ENCODE data around the gene TAMALIN. TPM values are rescaled to one million over a fixed set of nuclear protein-coding genes. Genes with fewer than 3 reads are reported as not detected.

TAMALIN gene
- total RNA-seq, 3 donors from 2014 or later (not counting 1 experiment from before 2014, with no cell fraction given), result 403 to 663 (median 424) TPM

DNA sequence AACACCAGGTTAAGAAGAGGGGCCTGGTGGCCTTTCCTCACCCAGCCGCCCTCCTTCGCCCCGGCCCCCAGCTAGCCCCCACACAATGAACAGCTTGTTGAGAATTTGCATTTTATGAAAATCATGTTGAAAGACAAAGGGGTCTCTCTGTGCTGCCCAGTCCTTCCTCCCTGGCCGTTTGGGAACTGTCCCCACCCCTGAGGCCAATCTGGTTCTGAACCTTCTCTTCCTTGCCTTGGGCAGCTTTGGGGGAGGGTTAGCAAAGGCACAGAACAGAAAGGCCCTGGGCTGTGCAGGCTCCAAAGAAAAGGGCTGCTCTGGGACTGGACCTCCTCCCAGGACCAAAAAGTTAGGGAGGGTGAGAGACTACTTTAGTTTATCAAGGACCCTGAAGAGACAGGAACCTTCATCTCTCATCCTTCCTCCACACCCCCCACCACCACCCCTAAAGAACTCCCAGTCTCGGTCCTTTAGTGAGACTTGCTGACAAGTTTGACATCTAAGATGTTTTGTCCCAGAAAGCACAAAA is 1.3 kb downstream of the TAMALIN start:
- H3K27ac Mint-ChIP-seq, result peak overlapping the region; percentile 90 to 95
- WGBS (ENCODE audit: insufficient coverage), result 52% methylated on average over 3 of the region's 5 CpGs
- no peaks in the 10 kb centered on the region for H3K27me3 Mint-ChIP-seq (ENCODE audit: low read depth in 2 of 2)
- ATAC-seq, result no peak
- H3K4me3 Mint-ChIP-seq, result peak overlapping the region; percentile 93
- Histone ChIP-seq H3K36me3 (ENCODE audit: control insufficient read depth, insufficient read depth, low read length) (no peaks in the 10 kb centered on the region), H3K4me1 (ENCODE audit: control insufficient read depth, insufficient read depth, low read length) (peaks cover 31% of the 10 kb centered on the region), H3K4me3 (ENCODE audit: low read length) (peak overlapping the region; percentile 69), H3K27me3 (ENCODE audit: control insufficient read depth, insufficient read depth, low read length) (peaks cover 4% of the 10 kb centered on the region), H3K9me3 (ENCODE audit: control insufficient read depth, insufficient read depth, low read length) (no peaks in the 10 kb centered on the region), H3K27ac (ENCODE audit: low read length) (peak overlapping the region; percentile 45)
- DNase-seq, result no peak
- TF ChIP-seq, protein P1, sequence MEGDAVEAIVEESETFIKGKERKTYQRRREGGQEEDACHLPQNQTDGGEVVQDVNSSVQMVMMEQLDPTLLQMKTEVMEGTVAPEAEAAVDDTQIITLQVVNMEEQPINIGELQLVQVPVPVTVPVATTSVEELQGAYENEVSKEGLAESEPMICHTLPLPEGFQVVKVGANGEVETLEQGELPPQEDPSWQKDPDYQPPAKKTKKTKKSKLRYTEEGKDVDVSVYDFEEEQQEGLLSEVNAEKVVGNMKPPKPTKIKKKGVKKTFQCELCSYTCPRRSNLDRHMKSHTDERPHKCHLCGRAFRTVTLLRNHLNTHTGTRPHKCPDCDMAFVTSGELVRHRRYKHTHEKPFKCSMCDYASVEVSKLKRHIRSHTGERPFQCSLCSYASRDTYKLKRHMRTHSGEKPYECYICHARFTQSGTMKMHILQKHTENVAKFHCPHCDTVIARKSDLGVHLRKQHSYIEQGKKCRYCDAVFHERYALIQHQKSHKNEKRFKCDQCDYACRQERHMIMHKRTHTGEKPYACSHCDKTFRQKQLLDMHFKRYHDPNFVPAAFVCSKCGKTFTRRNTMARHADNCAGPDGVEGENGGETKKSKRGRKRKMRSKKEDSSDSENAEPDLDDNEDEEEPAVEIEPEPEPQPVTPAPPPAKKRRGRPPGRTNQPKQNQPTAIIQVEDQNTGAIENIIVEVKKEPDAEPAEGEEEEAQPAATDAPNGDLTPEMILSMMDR (IDR thresholded peaks at IDR 0.05), result no peak
- H3K4me1 Mint-ChIP-seq, result peaks cover 27 to 34% of the 10 kb centered on the region in 2 donors
- intact Hi-C loops (cut with micrococcal nuclease), result no loop called here
- no peaks in the 10 kb centered on the region for H3K36me3 Mint-ChIP-seq
- H3K9me3 Mint-ChIP-seq, result no peaks in the 10 kb centered on the region

DNA sequence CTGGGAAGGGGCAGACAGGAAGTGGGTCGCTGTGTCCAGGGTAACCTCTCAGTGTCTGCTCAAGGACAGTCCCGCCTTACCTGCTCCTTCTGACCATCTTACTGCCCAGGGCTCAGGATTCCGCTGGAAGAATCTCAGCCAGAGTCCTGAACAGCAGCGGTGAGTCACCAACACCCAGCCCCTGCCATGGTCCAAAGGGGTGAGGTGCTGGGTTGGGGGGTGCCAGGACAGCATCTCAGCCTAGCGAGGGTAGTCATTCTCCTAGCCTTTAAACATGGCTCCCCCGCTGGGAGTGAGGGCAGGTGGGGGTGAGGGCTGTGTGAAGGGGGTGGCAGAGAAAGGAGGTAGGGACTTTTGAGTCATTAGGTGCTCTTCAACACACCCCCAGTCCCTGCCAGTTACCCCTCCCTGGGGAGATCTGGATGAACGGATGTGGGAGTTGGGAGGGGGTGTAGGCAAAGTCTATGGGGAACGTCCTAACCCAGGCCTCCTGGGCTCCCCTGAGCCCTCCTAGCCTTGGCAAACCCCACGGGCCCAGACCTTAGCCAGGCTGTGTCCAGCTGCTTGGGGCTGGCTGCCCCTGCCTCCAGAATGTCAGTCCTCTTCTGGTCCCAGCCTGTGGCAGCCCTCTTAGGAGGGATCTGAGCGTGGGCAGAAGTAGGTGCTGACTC is 2.5 kb downstream of the TAMALIN start:
- no peak for DNase-seq
- no peak overlapping the region for H3K4me3 ChIP-seq (ENCODE audit: low read length)
- peaks cover 3% of the 10 kb centered on the region for H3K36me3 ChIP-seq (ENCODE audit: control insufficient read depth, insufficient read depth, low read length)
- peak overlapping the region; percentile 52 for H3K4me3 Mint-ChIP-seq
- H3K4me1 ChIP-seq (ENCODE audit: control insufficient read depth, insufficient read depth, low read length), result peaks cover 31% of the 10 kb centered on the region
- H3K27me3 ChIP-seq (ENCODE audit: control insufficient read depth, insufficient read depth, low read length), result peaks cover 4% of the 10 kb centered on the region
- intact Hi-C loops (cut with micrococcal nuclease), result no loop called here
- H3K27ac ChIP-seq (ENCODE audit: low read length), result no peak overlapping the region
- TF ChIP-seq, protein P1 (IDR thresholded peaks at IDR 0.05), result no peak
- H3K9me3 ChIP-seq (ENCODE audit: control insufficient read depth, insufficient read depth, low read length), result no peaks in the 10 kb centered on the region
- peak overlapping the region; percentile 90 to 95 for H3K27ac Mint-ChIP-seq
- H3K4me1 Mint-ChIP-seq, result peaks cover 27 to 34% of the 10 kb centered on the region in 2 donors
- no peaks in the 10 kb centered on the region for H3K27me3 Mint-ChIP-seq (ENCODE audit: low read depth in 2 of 2)
- WGBS (ENCODE audit: insufficient coverage), result 87% methylated on average over 10 of the region's 10 CpGs
- H3K9me3 Mint-ChIP-seq, result no peaks in the 10 kb centered on the region
- no peaks in the 10 kb centered on the region for H3K36me3 Mint-ChIP-seq
- ATAC-seq, result no peak

DNA sequence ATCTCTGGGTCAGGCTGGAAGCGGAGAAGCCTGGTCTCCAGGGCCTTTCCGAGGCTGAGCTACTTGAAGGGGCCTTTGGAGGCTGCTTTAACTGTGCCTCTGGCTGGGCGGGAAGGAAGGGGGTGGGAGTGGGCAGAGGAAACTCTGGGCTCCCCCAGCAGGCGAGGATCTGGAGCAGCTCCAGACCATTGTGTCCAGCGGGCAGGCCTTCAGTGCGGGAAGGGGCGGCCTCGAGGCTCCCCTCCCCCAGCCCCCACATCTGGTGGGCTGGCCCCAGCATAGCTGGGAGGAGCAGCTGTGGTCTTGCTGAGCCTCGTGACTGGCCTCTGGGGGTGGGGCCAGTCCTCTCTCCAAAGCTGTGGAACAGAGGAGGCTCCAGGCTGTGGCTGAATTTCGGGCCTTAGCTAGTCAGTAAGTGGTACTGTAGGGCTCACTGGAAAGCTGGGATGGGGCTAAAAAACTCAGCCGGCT is 3.4 kb downstream of the TAMALIN start:
- no peak for ATAC-seq
- Histone ChIP-seq H3K4me3 (ENCODE audit: low read length) (no peak overlapping the region), H3K4me1 (ENCODE audit: control insufficient read depth, insufficient read depth, low read length) (peaks cover 30% of the 10 kb centered on the region), H3K27me3 (ENCODE audit: control insufficient read depth, insufficient read depth, low read length) (peaks cover 4% of the 10 kb centered on the region), H3K36me3 (ENCODE audit: control insufficient read depth, insufficient read depth, low read length) (peaks cover 3% of the 10 kb centered on the region), H3K9me3 (ENCODE audit: control insufficient read depth, insufficient read depth, low read length) (no peaks in the 10 kb centered on the region), H3K27ac (ENCODE audit: low read length) (no peak overlapping the region)
- Mint-ChIP-seq H3K27me3 (ENCODE audit: low read depth in 2 of 2) (no peaks in the 10 kb centered on the region), H3K27ac (peak overlapping the region; percentile 26 to 95), H3K4me1 (peaks cover 27 to 32% of the 10 kb centered on the region in 2 donors), H3K9me3 (no peaks in the 10 kb centered on the region), H3K4me3 (no peak overlapping the region), H3K36me3 (no peaks in the 10 kb centered on the region)
- DNase-seq, result no peak
- TF ChIP-seq, protein P1 (IDR thresholded peaks at IDR 0.05), result no peak
- WGBS (ENCODE audit: insufficient coverage), result 62% methylated on average over 11 of the region's 11 CpGs
- intact Hi-C loops (cut with micrococcal nuclease), result no loop called here
